Stimulated activated memory B cell treated with anti-CD40 and anti-IgM and Interleukin-4, amounts not matched to agents 10 μg/mL and 1 μg/mL and 100 μg/mL, for 72 hours (primary cell): Measurements from ENCODE around the gene DLD.
"Not testable (repeated sequence)": the region's sequence is repeated elsewhere in the genome, so short reads cannot be mapped to it uniquely, and the experiment has no call there.

Experiments used
- ATAC-seq: fragments of 150-1000 bp; cut with Tn5 transposase; 2 replicates; pipeline ENCODE4 v1.10.0; 2021
- H3K27ac Mint-ChIP-seq: one replicate; pipeline ENCODE4 v1.8.0; 2022; ENCODE audit warnings: mild to moderate bottlenecking, mixed read lengths
- H3K27me3 Mint-ChIP-seq: one replicate; pipeline ENCODE4 v1.8.0; 2022; ENCODE audit warnings: mixed read lengths
- H3K36me3 Mint-ChIP-seq: one replicate; pipeline ENCODE4 v1.8.0; 2022; ENCODE audit warnings: mixed read lengths
- H3K4me1 Mint-ChIP-seq: one replicate; pipeline ENCODE4 v1.8.0; 2022; ENCODE audit warnings: mixed read lengths
- H3K4me3 Mint-ChIP-seq: one replicate; pipeline ENCODE4 v1.8.0; 2022; ENCODE audit warnings: mild to moderate bottlenecking, moderate library complexity, mixed read lengths
- H3K9me3 Mint-ChIP-seq: one replicate; pipeline ENCODE4 v1.8.0; 2022; ENCODE audit warnings: mixed read lengths

DLD gene

DNA sequence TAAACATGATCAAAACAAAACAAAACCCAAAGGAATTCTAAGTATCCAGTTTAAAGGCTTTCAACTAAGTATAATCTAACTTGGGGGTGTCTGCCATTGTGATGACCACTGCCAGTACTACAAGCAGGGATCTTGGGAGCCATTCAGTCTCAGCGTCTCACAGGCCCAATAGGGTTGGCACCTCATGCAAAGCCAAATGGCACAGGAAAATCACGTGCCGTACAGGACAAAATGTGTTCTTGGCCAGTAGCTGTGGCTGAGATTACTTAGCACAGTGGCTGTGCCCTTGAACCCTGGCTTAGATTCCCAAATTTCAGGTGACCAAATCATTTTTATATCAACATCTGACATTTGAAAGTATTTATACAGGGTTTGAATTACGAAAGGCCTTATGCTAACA lies 50.0 kb downstream of the DLD start:
- Mint-ChIP-seq H3K27ac (no peak overlapping the region), H3K4me1 (no peaks in the 10 kb centered on the region), H3K27me3 (no peaks in the 10 kb centered on the region), H3K4me3 (no peak overlapping the region), H3K9me3 (no peaks in the 10 kb centered on the region), H3K36me3 (peaks cover 19% of the 10 kb centered on the region)
- ATAC-seq, result no peak

DNA sequence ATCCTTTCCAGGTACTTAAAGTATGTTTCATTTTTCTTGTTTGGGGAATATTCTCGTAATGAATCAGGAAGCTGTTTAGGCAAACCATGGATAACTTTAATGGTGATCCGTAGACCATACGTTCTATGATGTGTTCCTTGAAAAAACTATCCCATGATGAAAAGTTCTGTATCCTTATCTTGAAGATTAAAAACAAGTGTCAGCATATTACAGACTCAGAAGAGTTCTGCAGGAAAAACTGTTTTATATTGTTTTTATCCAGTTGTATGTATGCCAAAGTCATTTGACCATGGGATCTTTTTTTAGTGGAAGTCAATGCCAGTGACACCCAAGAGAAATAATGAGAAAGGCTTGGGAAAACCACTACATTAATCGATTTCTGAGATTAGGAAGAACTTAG lies 52.0 kb downstream of the DLD start:
- no peaks in the 10 kb centered on the region for H3K4me1 Mint-ChIP-seq
- H3K4me3 Mint-ChIP-seq, result no peak overlapping the region
- H3K27me3 Mint-ChIP-seq, result no peaks in the 10 kb centered on the region
- peaks cover 19% of the 10 kb centered on the region for H3K36me3 Mint-ChIP-seq
- ATAC-seq, result no peak
- H3K9me3 Mint-ChIP-seq, result no peaks in the 10 kb centered on the region
- H3K27ac Mint-ChIP-seq, result no peak overlapping the region

- Mint-ChIP-seq H3K27ac (no peak overlapping the region), H3K27me3 (no peaks in the 10 kb centered on the region), H3K4me1 (no peaks in the 10 kb centered on the region), H3K9me3 (no peaks in the 10 kb centered on the region), H3K36me3 (peaks cover 19% of the 10 kb centered on the region), H3K4me3 (no peak overlapping the region)
- ATAC-seq, result no peak
Measured at GRCh38 chr7:107944411-107945169, 53.6 kb downstream of the DLD start.

- H3K36me3 Mint-ChIP-seq, result peaks cover 14% of the 10 kb centered on the region
- no peak overlapping the region for H3K4me3 Mint-ChIP-seq
- H3K27me3 Mint-ChIP-seq, result no peaks in the 10 kb centered on the region
- H3K4me1 Mint-ChIP-seq, result no peaks in the 10 kb centered on the region
- no peaks in the 10 kb centered on the region for H3K9me3 Mint-ChIP-seq
- ATAC-seq, result no peak
- H3K27ac Mint-ChIP-seq, result no peak overlapping the region
Measured at GRCh38 chr7:107945332-107945731, 54.3 kb downstream of the DLD start.

- ATAC-seq, result no peak
- Mint-ChIP-seq H3K9me3 (no peaks in the 10 kb centered on the region), H3K27me3 (peaks cover 7% of the 10 kb centered on the region), H3K4me1 (no peaks in the 10 kb centered on the region), H3K4me3 (no peak overlapping the region), H3K27ac (no peak overlapping the region), H3K36me3 (peaks cover 6% of the 10 kb centered on the region)
Measured at GRCh38 chr7:107946451-107946850, 55.5 kb downstream of the DLD start.

- Mint-ChIP-seq H3K9me3 (no peaks in the 10 kb centered on the region), H3K36me3 (peaks cover 6% of the 10 kb centered on the region), H3K4me3 (no peak overlapping the region), H3K27ac (no peak overlapping the region), H3K27me3 (peaks cover 9% of the 10 kb centered on the region), H3K4me1 (no peaks in the 10 kb centered on the region)
- ATAC-seq, result no peak
Measured at GRCh38 chr7:107946881-107947280, 55.9 kb downstream of the DLD start.

DNA sequence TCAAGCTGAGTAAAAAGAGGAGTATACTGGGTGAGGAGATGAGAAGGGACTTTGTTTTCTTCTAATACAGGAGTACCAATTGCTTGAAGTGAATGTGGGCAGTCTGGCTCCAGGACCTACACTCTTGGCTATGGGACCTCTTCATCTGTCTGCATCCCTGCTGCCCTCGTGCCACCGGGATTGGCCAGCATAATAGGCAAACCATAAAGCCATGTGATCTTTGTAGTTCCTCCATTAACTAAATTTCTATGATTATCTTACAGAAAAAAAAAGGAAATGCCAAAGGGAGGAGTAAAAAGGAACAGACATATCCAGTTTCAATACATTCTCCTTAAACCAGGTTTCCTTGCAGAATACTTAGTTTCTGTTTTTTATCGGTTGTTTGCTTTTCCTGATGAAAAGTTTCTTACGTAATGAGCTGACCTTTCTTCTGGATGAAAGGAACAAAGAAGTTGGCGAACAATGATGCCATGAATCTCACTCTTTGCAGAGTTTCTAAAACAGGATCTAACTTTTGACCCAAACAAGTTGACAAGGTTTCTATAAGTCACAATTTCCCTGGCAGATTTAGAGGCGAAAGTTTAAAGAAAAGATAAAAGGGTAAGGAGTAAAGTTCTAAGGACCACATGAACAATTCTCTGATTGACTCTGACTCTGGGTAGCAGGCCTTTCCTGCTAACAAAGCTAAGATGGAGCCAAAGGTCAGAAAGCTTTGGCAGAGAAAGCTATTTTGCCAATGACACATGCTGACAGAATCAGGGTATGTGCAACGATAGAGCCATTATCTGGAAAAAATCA lies 57.9 kb downstream of the DLD start:
- Mint-ChIP-seq H3K9me3 (no peaks in the 10 kb centered on the region), H3K27me3 (peaks cover 9% of the 10 kb centered on the region), H3K4me3 (no peak overlapping the region), H3K36me3 (peaks cover under 1% of the 10 kb centered on the region), H3K4me1 (no peaks in the 10 kb centered on the region), H3K27ac (no peak overlapping the region)
- ATAC-seq, result no peak

- Mint-ChIP-seq H3K4me1 (no peaks in the 10 kb centered on the region), H3K36me3 (no peaks in the 10 kb centered on the region)
Measured at GRCh38 chr7:107949443-107949935, 58.5 kb downstream of the DLD start.

GRCh38 chr7:107951172-107951787 lies 60.3 kb downstream of the DLD start:
- no peak overlapping the region for H3K27ac Mint-ChIP-seq
- no peaks in the 10 kb centered on the region for H3K36me3 Mint-ChIP-seq
- no peaks in the 10 kb centered on the region for H3K4me1 Mint-ChIP-seq
- H3K9me3 Mint-ChIP-seq, result no peaks in the 10 kb centered on the region
- H3K4me3 Mint-ChIP-seq, result no peak overlapping the region
- no peak for ATAC-seq
- peaks cover 9% of the 10 kb centered on the region for H3K27me3 Mint-ChIP-seq

More at GRCh38 chr7:107949443-107949935, 58.5 kb downstream of the DLD start:
- no peaks in the 10 kb centered on the region for H3K9me3 Mint-ChIP-seq
- no peak overlapping the region for H3K27ac Mint-ChIP-seq
- H3K27me3 Mint-ChIP-seq, result peaks cover 9% of the 10 kb centered on the region
- ATAC-seq, result no peak
- no peak overlapping the region for H3K4me3 Mint-ChIP-seq

- H3K9me3 Mint-ChIP-seq, result no peaks in the 10 kb centered on the region
- H3K36me3 Mint-ChIP-seq, result no peaks in the 10 kb centered on the region
- no peak overlapping the region for H3K27ac Mint-ChIP-seq
- H3K4me1 Mint-ChIP-seq, result no peaks in the 10 kb centered on the region
- no peak overlapping the region for H3K4me3 Mint-ChIP-seq
- ATAC-seq, result no peak
- peaks cover 9% of the 10 kb centered on the region for H3K27me3 Mint-ChIP-seq
Measured at GRCh38 chr7:107951896-107952295, 60.9 kb downstream of the DLD start.

DNA sequence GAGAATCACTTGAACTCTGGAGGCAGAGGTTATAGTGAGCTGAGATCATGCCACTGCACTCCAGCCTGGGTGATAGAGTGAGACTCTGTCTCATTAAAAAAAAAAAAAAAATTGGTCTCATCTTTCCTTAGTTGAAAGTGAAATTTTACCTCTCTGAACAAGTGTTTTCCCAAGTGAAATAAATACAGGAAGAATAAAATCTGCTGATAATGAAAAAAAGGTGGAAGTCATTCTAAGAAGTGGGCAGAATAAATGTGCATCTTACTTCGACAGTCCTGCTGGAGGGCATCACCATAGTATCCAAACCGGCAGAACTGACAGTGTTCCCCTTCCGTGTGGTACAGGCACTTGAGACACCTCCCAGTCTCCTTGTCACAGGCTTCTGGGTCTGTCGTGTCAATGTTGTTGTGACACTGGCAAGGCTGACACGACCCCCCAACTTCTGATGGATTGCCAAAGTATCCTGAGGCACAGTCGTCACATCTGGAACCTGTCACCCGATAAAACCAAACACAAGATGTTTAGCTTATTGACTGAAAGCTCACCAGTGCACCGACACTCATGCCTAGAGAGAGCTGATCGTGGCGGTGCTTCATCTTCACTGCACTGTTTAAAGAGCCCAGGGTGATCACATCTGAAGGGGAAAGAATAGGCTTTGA lies 62.4 kb downstream of the DLD start:
- Mint-ChIP-seq H3K4me3 (no peak overlapping the region), H3K4me1 (no peaks in the 10 kb centered on the region), H3K9me3 (no peaks in the 10 kb centered on the region), H3K36me3 (no peaks in the 10 kb centered on the region), H3K27me3 (peaks cover 14% of the 10 kb centered on the region), H3K27ac (no peak overlapping the region)
- peak; percentile 28 for ATAC-seq

DNA sequence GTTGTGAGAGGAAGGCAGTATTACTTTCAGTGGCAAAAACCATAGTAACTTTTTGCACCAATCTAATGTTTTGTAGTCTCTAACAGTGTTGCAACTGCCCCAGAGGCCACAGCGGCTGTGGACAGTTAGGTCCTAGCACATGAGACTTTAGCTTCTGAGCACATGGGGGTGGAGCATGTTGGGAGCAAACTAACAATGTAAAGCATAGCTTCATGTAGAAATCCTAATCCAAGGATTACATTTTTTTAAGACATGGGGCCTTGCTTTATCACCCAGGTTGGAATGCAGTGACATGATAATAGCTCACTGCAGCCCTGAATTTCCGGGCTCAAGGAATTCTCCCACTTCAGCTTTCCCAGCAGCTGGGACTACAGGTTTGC lies 62.9 kb downstream of the DLD start:
- no peaks in the 10 kb centered on the region for H3K4me1 Mint-ChIP-seq
- no peak for ATAC-seq
- H3K36me3 Mint-ChIP-seq, result no peaks in the 10 kb centered on the region
- no peak overlapping the region for H3K27ac Mint-ChIP-seq
- H3K27me3 Mint-ChIP-seq, result peaks cover 19% of the 10 kb centered on the region
- no peaks in the 10 kb centered on the region for H3K9me3 Mint-ChIP-seq
- H3K4me3 Mint-ChIP-seq, result no peak overlapping the region

GRCh38 chr7:107955394-107955793 lies 64.4 kb downstream of the DLD start:
- Mint-ChIP-seq H3K27me3 (peaks cover 19% of the 10 kb centered on the region), H3K4me1 (no peaks in the 10 kb centered on the region), H3K36me3 (no peaks in the 10 kb centered on the region), H3K9me3 (no peaks in the 10 kb centered on the region), H3K27ac (no peak overlapping the region), H3K4me3 (no peak overlapping the region)
- no peak for ATAC-seq

GRCh38 chr7:107956950-107957349 lies 66.0 kb downstream of the DLD start:
- H3K36me3 Mint-ChIP-seq, H3K4me3 Mint-ChIP-seq, H3K27ac Mint-ChIP-seq, H3K4me1 Mint-ChIP-seq, ATAC-seq, H3K9me3 Mint-ChIP-seq: not testable (repeated sequence)
- peaks cover 11% of the 10 kb centered on the region for H3K27me3 Mint-ChIP-seq

GRCh38 chr7:107957436-107957835 lies 66.5 kb downstream of the DLD start:
- ATAC-seq, result no peak
- Mint-ChIP-seq H3K27me3 (peaks cover 11% of the 10 kb centered on the region), H3K27ac (no peak overlapping the region), H3K4me3 (no peak overlapping the region), H3K36me3 (no peaks in the 10 kb centered on the region), H3K4me1 (no peaks in the 10 kb centered on the region), H3K9me3 (no peaks in the 10 kb centered on the region)
